Measurements from ENCODE around the gene APIP. TPM values are rescaled to one million over a fixed set of nuclear protein-coding genes. Genes with fewer than 3 reads are reported as not detected.
A peak's percentile ranks its signal among the peaks of the same experiment; 100 is the strongest.

APIP gene
- total RNA-seq, 1 donor from 2014 or later = 26.3 TPM

DNA sequence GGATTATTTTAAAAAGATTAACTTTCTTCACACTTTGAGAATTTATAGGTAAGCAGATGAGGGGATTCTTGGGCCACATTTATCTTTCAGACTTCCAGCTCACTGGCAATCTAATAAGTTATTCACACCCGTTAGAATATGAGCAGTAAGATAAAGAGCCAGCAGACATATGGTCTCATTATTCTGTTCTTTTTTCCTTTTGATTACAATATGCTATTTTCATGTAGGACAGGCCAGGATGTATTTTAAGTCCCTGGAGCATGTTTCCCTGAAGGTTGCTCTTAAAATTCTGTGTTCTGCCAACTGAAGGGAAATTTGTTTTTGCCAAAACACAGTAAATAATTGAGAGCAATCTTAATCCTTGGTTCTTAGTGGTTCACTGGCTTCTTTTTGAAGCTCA lies 22.4 kb upstream of the APIP start:
- H3K4me1 Mint-ChIP-seq (ENCODE audit: low read depth) = peaks cover 14% of the 10 kb centered on the region
- no peak overlapping the region for H3K27ac Mint-ChIP-seq
- H3K4me3 Mint-ChIP-seq = no peak overlapping the region
- no peaks in the 10 kb centered on the region for H3K27me3 Mint-ChIP-seq (ENCODE audit: insufficient read depth)
- DNase-seq (ENCODE audit: low spot score) = no peak
- intact Hi-C loops (cut with micrococcal nuclease) = no loop called here
- no peaks in the 10 kb centered on the region for H3K9me3 Mint-ChIP-seq
- peaks cover 16% of the 10 kb centered on the region for H3K36me3 Mint-ChIP-seq (ENCODE audit: low read depth)

DNA sequence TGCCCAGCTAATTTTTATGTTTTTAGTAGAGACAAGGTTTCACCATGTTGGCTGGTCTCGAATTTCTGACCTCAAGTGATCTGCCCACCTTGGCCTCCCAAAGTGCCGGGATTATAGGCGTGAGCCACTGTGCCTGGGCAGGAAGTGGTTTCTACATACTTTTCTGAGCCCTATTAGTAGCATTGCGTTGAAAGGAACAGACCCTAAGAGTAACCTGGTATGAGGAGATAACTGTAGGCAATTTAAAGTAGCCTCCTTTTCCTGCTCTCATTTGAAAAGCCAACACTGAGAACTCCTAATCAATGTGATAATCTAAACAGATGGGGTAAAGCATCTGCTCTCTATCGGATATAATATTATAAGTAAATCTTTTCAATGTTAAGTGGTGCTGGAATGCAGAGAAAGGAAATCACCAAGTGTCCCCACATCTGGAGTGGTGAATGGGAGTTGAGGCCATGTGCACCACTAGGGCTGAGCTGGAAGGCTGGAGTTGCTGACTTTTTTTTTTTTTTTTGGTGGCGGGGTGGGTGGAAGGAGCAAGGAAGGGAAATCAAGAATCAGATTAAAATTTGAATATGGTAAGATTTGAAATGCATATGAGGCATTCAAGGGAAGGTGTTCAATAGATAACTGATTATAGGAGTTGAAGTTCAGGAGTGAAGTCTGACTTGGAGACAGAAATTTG lies 20.9 kb upstream of the APIP start:
- intact Hi-C loops (cut with micrococcal nuclease) = no loop called here
- Mint-ChIP-seq H3K4me3 (no peak overlapping the region), H3K9me3 (no peaks in the 10 kb centered on the region), H3K36me3 (ENCODE audit: low read depth) (peaks cover 20% of the 10 kb centered on the region), H3K4me1 (ENCODE audit: low read depth) (peaks cover 14% of the 10 kb centered on the region), H3K27me3 (ENCODE audit: insufficient read depth) (no peaks in the 10 kb centered on the region), H3K27ac (no peak overlapping the region)
- DNase-seq (ENCODE audit: low spot score) = no peak

DNA sequence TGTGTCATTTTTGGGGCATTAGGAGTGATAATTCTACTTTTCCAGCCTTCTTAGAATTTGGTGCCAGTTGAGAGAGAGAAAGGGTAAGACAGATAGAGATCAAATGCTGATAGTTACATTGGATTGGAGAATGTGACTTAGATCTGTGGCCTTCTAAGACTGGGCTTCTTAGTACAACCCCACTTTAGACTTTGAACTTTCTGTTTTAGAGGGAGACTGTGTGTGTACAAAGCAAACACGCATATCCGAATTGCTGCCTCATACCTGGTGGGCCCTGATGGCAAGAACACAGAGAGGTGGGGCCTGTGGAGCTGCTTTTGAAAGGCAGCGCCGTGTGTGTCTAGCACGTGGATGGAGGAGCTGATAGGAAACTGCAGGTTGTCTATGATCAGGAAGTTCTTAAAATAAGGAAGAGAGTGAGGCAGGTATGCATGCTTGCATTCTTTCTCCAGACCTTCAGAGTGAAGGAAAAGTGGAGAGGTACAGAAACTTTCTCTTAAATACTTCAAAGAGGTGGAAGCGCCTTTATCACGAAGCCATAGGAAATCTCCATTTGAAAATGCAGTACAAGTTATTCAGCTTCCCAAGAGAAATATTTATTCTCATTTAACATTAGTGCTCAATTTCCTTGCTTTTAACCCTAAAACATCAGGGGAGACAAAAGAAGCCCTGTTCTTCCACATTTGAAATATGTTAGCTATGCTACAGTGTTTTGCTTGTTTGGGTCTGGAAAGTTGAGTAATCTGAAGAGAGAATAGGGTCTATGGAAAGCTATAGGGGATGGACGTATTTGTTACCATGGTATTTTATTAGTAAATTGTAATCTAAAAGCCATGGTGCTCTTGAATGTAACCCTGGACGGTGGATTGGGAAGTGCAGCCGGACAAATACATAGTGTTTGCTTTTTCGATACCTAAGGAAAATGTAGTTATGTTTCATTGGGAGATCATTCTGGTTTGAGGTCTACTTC lies 13.9 kb upstream of the APIP start:
- H3K4me3 Mint-ChIP-seq = no peak overlapping the region
- H3K9me3 Mint-ChIP-seq = no peaks in the 10 kb centered on the region
- H3K4me1 Mint-ChIP-seq (ENCODE audit: low read depth) = peaks cover 7% of the 10 kb centered on the region
- no peaks in the 10 kb centered on the region for H3K27me3 Mint-ChIP-seq (ENCODE audit: insufficient read depth)
- H3K36me3 Mint-ChIP-seq (ENCODE audit: low read depth) = peaks cover 8% of the 10 kb centered on the region
- no peak for DNase-seq (ENCODE audit: low spot score)
- H3K27ac Mint-ChIP-seq = no peak overlapping the region
- intact Hi-C loops (cut with micrococcal nuclease) = no loop called here

DNA sequence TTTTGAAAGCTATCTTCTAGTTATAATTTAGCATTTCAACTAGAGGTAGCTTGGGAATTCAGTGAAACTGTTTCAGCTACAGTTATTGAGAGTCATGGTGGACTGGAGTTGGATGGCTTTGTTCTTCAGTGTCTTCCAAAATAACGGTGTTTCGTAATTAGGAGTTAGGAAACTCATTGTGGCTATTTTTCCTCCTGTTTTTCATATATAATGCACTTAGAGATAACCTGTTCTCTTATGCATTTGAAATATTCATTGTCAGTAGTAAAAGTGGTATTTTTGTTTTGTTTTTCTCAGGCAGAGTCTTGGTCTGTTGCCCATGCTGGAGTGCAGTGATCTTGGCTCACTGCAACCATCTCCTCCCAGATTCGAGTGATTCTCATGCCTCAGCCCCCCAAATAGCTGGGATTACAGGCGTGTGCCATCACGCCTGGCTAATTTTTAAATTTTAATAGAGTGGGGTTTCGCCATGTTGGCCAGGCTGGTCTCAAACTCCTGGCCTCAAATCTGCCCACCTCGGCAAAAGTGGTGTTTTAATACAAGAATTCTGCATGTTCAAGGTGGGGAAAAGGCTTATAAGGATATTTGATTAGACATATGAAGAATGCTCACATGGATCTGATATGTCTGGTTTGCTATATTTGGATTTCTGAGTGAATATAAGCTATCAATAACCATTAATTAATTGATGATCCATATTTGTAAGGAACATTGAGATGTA lies 12.9 kb upstream of the APIP start:
- Mint-ChIP-seq H3K4me3 (no peak overlapping the region), H3K9me3 (no peaks in the 10 kb centered on the region), H3K4me1 (ENCODE audit: low read depth) (peaks cover 7% of the 10 kb centered on the region), H3K27ac (no peak overlapping the region), H3K27me3 (ENCODE audit: insufficient read depth) (no peaks in the 10 kb centered on the region), H3K36me3 (ENCODE audit: low read depth) (peaks cover 8% of the 10 kb centered on the region)
- intact Hi-C loops (cut with micrococcal nuclease) = no loop called here
- no peak for DNase-seq (ENCODE audit: low spot score)

DNA sequence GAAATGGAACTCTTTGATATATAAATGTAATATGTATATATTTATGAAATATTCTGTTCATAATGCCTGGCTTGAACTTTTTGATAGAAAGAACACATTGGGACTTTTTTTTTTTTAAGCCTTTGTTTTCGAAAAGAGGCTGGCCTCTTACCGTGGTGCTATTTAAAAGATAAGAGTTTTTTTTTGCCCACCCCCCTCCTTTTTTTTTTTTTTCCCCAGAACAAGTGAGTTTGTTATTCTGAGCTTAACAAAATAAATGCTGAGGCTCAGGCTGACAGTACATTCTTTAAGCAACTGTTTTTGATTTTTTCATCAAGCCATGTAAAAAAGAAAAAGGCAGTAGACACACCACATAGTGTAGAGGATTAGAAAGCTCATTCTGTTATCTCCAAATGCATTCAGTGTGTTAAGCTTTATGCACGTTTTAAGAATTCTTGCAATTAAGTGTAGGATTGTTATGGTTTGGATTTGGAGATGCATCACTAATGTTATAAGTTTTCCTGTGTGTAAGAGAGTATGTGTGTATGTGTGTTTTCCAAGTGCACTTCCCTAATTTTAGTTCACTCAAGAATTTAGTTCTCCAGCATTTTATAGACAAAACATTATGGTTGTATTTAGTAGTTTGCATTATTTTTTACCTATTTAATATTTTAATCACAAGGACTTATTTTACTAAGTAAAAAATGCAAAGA lies 12.2 kb upstream of the APIP start:
- Mint-ChIP-seq H3K27ac (no peak overlapping the region), H3K4me1 (ENCODE audit: low read depth) (peaks cover 7% of the 10 kb centered on the region), H3K9me3 (no peaks in the 10 kb centered on the region), H3K27me3 (ENCODE audit: insufficient read depth) (no peaks in the 10 kb centered on the region), H3K36me3 (ENCODE audit: low read depth) (peaks cover 5% of the 10 kb centered on the region), H3K4me3 (no peak overlapping the region)
- intact Hi-C loops (cut with micrococcal nuclease) = no loop called here
- no peak for DNase-seq (ENCODE audit: low spot score)

DNA sequence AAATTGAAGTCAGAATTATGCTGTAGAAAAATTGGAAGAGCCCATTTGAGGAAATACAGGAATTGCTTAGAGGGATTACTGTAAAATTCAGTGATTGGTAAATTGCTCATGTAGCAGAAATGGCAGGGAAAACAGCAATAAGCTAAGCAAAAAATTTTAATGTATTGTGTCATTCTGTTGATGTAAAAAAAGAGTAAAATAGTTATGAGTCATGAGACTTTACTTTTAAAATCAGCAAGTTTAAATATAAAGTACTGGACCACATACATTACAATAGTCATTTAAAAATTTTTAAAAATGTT lies 10.6 kb upstream of the APIP start:
- Mint-ChIP-seq H3K27ac (no peak overlapping the region), H3K4me1 (ENCODE audit: low read depth) (peaks cover 7% of the 10 kb centered on the region), H3K9me3 (no peaks in the 10 kb centered on the region), H3K36me3 (ENCODE audit: low read depth) (no peaks in the 10 kb centered on the region), H3K4me3 (no peak overlapping the region), H3K27me3 (ENCODE audit: insufficient read depth) (no peaks in the 10 kb centered on the region)
- no peak for DNase-seq (ENCODE audit: low spot score)
- intact Hi-C loops (cut with micrococcal nuclease) = loop anchor here (1.0 to 2.0 kb wide), 4 partner anchors 10 to 466 kb away; partner anchors contain the start of genes APIP and PDHX

DNA sequence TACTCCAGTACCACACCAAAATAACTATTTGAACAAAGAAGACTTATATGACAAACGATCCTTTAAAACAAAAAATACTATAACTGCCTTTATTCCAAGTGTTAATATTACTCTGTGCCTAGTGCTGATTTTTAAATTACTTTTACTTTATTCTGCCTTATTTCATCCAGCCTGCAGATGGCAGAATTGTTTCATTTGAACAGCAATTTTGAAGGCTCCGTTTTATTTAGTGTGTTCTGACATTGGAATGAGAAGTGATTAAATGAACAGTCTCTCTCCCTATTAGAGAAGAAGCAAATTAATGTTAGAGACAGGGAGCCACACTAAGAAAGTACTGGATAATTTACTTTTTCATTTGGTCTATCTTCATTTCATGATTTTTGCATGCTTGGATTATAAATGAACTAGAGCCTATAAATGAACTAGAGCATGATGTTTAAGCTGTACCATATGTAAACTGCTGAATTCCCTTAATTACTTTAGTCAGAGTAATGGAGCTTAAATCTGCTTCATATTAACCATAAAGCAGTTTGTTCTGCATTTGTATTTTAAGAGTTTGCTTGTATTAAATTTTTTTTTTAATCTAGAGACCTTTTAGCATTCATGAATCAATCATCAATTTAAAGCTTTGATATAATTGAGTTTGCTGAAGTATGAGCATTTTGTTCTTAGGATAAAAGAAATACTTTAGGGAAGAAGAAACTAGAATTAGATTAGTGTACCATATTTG lies 10.1 kb upstream of the APIP start:
- Mint-ChIP-seq H3K36me3 (ENCODE audit: low read depth) (no peaks in the 10 kb centered on the region), H3K4me3 (no peak overlapping the region)
- intact Hi-C loops (cut with micrococcal nuclease) = loop anchor here (1.0 to 2.0 kb wide), 4 partner anchors 10 to 466 kb away; partner anchors contain the start of genes APIP and PDHX

DNA sequence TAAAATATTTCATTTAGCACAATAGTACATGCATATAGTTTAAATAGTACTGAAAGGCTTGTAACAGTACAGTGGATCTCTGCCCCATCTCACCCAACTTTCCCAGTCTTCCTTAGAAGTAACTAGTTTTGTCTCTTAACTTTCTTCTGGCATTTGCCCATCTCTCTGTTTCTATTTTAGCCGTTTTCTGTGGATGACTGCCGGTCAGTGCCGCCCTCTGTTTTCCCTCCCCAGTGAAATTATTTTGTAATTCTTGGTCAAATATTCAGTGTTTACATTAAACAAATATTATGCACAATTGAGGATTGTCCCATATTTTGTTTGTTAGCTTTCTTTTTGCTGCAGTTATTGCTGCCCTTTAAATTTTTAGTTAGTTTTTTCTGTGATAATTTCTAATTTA lies 8.5 kb upstream of the APIP start:
- no peaks in the 10 kb centered on the region for H3K27me3 Mint-ChIP-seq (ENCODE audit: insufficient read depth)
- H3K36me3 Mint-ChIP-seq (ENCODE audit: low read depth) = no peaks in the 10 kb centered on the region
- no peaks in the 10 kb centered on the region for H3K9me3 Mint-ChIP-seq
- peaks cover 9% of the 10 kb centered on the region for H3K4me1 Mint-ChIP-seq (ENCODE audit: low read depth)
- H3K27ac Mint-ChIP-seq = no peak overlapping the region
- DNase-seq (ENCODE audit: low spot score) = no peak
- intact Hi-C loops (cut with micrococcal nuclease) = no loop called here
- H3K4me3 Mint-ChIP-seq = no peak overlapping the region

More for the DNA sequence above, 10.1 kb upstream of the APIP start:
- Mint-ChIP-seq H3K27ac (no peak overlapping the region), H3K27me3 (ENCODE audit: insufficient read depth) (no peaks in the 10 kb centered on the region), H3K4me1 (ENCODE audit: low read depth) (peaks cover 7% of the 10 kb centered on the region), H3K9me3 (no peaks in the 10 kb centered on the region)
- no peak for DNase-seq (ENCODE audit: low spot score)

DNA sequence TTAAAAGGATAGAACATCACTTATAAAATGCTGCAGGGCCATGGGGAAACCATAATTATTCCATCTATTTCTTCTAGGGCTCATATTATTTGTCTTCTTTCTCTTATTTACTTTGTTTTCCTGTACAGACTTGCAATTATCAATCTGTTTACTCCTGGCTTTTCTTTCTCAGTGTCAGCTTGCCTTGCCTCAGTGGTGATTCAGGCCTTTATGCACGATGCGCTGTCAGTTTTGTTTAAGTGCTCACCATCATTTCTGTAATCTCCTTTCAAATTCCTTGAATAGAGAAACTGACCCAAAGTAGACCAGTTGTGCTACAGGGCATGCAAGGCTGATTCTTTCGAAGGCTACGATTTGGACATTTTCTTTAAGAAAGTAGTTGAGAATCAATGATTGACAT lies 5.0 kb upstream of the APIP start:
- intact Hi-C loops (cut with micrococcal nuclease) = no loop called here
- no peak overlapping the region for H3K27ac Mint-ChIP-seq
- H3K4me1 Mint-ChIP-seq (ENCODE audit: low read depth) = peaks cover 27% of the 10 kb centered on the region
- H3K9me3 Mint-ChIP-seq = no peaks in the 10 kb centered on the region
- DNase-seq (ENCODE audit: low spot score) = no peak
- no peaks in the 10 kb centered on the region for H3K27me3 Mint-ChIP-seq (ENCODE audit: insufficient read depth)
- no peak overlapping the region for H3K4me3 Mint-ChIP-seq
- H3K36me3 Mint-ChIP-seq (ENCODE audit: low read depth) = peaks cover 3% of the 10 kb centered on the region

DNA sequence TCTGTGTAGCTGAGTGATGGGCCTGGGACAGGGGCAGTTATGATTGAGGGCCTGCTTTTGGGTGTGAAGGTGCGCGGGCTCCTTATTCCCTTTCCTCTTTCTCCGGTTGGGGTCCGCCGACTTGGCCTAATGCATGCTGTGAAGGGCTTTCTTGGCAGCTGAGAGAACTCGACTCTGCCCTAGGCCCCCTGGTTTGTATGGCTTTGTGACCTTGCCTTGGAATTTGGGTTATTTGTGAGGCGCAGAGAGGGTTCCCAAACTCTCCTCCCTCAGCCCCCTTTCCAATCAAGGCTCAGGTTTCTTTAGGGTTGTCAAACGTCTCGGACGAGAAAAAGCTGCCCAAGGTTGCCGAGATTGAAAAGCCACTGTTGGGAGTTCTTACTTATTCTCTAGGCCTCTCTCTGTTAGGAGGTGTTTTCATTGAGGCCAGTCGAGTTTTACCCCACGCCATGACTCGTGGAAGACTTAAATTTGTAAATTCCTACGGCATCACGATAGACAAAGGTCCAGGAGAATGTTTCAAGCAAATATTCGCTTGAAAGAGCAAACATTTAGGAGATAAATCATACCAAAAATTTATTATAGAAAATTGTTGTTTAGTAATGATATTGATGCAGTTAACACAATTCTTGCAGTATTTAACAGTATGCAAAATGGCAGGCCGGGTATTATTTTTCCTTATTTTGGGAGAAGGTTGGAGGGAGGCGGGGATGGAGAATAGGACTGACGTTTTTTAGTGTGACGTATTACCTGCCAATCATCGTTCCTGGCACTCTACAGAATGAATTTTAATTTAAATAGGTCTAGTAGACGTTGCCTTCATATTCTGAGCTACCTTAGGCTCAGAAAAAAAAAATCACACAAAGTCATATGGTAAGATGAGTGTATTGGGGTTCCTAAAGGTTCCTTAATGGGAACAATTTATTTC lies 928 bp upstream of the APIP start:
- H3K27me3 Mint-ChIP-seq (ENCODE audit: insufficient read depth) = no peaks in the 10 kb centered on the region
- H3K27ac Mint-ChIP-seq = peak overlapping the region; percentile 91
- H3K4me1 Mint-ChIP-seq (ENCODE audit: low read depth) = peaks cover 42% of the 10 kb centered on the region
- intact Hi-C loops (cut with micrococcal nuclease) = loop anchor here (1.0 to 10.0 kb wide), 18 partner anchors 9 to 1902 kb away; partner anchors contain the start of genes CAPRIN1, DEPDC7, HIPK3 and NAT10
- no peak for DNase-seq (ENCODE audit: low spot score)
- no peaks in the 10 kb centered on the region for H3K9me3 Mint-ChIP-seq
- peaks cover 18% of the 10 kb centered on the region for H3K36me3 Mint-ChIP-seq (ENCODE audit: low read depth)
- H3K4me3 Mint-ChIP-seq = peak overlapping the region; percentile 98
